Parathyroid adenoma (tissue), 2 donors: ENCODE results near the gene COA8.

Source experiments
- H2AFZ ChIP-seq: fragments of 300-600 bp; sonication (generic); one replicate; pipeline ENCODE4 v1.7.0; 2017; ENCODE audit warnings: antibody characterized with exemption, mild to moderate bottlenecking
- H3K27ac ChIP-seq: fragments of 300-600 bp; sonication (generic); one replicate; pipeline ENCODE4 v1.7.0; 2017
- H3K27me3 ChIP-seq: fragments of 300-600 bp; sonication (generic); one replicate; pipeline ENCODE4 v1.7.0; 2017; ENCODE audit warnings: low read length; ENCODE audit not compliant: control insufficient read depth, insufficient read depth
- H3K36me3 ChIP-seq: fragments of 300-600 bp; sonication (generic); one replicate; pipeline ENCODE4 v1.7.0; 2017; ENCODE audit warnings: low read length; ENCODE audit not compliant: control insufficient read depth, insufficient read depth
- H3K4me1 ChIP-seq: fragments of 300-600 bp; sonication (generic); one replicate; pipeline ENCODE4 v1.7.0; 2017; ENCODE audit warnings: control low read depth
- H3K4me2 ChIP-seq: fragments of 300-600 bp; sonication (generic); one replicate; pipeline ENCODE4 v1.7.0; 2017; ENCODE audit warnings: low read length
- H3K4me3 ChIP-seq: fragments of 300-600 bp; sonication (generic); one replicate; pipeline ENCODE4 v1.7.0; 2017; ENCODE audit warnings: low read depth, low read length
- H3K79me2 ChIP-seq: fragments of 300-600 bp; sonication (generic); one replicate; pipeline ENCODE4 v1.7.0; 2017; ENCODE audit warnings: control low read depth
- H3K9ac ChIP-seq: fragments of 300-600 bp; sonication (generic); one replicate; pipeline ENCODE4 v1.7.0; 2017; ENCODE audit warnings: mild to moderate bottlenecking
- H3K9me3 ChIP-seq: fragments of 300-600 bp; sonication (generic); one replicate; pipeline ENCODE4 v1.7.0; 2017; ENCODE audit warnings: low read length; ENCODE audit not compliant: control insufficient read depth
- TF ChIP-seq, protein P1 (sequence below): fragments of 300-600 bp; sonication (generic); IDR thresholded peaks from one replicate; pipeline ENCODE4 v1.7.0; 2017; ENCODE audit warnings: antibody characterized with exemption, mild to moderate bottlenecking
- donor health status: primary hyperparathyroidism.

The COA8 gene, protein sequence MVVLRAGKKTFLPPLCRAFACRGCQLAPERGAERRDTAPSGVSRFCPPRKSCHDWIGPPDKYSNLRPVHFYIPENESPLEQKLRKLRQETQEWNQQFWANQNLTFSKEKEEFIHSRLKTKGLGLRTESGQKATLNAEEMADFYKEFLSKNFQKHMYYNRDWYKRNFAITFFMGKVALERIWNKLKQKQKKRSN

DNA sequence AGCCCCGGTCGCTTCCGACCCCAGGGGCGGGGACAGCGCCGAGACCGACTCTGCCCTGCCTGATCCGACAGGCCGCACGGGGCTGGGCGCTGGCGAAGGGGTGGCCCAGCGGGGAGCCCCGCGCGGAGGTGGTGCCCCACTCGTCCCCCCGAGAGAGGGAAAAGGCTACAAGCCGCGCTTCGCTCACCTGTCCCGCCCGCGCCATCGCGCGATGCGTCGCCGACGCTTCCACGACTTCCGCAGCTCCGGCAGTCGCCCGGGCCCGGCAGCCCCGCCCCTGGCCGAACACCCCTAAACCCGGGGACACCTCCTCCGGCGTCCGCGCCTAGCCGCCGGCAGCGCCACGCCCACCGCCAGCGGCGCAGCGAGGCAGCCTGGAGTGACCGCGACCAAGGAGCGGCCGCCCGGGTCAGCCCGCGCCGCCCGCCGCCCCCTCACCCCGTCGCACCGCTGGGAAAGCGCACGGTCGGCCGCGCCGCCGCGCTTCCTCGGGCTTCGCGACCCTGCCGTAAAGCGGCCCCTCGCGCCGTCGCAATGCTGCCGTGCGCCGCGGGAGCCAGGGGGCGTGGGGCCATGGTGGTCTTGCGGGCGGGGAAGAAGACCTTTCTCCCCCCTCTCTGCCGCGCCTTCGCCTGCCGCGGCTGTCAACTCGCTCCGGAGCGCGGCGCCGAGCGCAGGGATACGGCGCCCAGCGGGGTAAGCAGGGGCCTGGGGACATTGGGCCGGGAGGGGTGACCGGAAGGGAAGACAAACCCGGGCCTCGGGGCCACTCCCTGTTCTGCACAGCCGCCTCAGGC lies at the start of gene COA8, which contains the start of gene BAG5:
Gene COA8 (plus strand): TSS at position 532 of the 797 bp plus-strand sequence. CDS start 42 bp downstream, at position 574.
Gene BAG5 (minus strand): TSS at position 229 of the 797 bp plus-strand sequence. CDS start 1,493 bp downstream, outside the sequence.
- H3K4me1 ChIP-seq, result peaks cover 13% of the 10 kb centered on the region
- TF ChIP-seq, protein P1, sequence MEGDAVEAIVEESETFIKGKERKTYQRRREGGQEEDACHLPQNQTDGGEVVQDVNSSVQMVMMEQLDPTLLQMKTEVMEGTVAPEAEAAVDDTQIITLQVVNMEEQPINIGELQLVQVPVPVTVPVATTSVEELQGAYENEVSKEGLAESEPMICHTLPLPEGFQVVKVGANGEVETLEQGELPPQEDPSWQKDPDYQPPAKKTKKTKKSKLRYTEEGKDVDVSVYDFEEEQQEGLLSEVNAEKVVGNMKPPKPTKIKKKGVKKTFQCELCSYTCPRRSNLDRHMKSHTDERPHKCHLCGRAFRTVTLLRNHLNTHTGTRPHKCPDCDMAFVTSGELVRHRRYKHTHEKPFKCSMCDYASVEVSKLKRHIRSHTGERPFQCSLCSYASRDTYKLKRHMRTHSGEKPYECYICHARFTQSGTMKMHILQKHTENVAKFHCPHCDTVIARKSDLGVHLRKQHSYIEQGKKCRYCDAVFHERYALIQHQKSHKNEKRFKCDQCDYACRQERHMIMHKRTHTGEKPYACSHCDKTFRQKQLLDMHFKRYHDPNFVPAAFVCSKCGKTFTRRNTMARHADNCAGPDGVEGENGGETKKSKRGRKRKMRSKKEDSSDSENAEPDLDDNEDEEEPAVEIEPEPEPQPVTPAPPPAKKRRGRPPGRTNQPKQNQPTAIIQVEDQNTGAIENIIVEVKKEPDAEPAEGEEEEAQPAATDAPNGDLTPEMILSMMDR, result peak; percentile 8

DNA sequence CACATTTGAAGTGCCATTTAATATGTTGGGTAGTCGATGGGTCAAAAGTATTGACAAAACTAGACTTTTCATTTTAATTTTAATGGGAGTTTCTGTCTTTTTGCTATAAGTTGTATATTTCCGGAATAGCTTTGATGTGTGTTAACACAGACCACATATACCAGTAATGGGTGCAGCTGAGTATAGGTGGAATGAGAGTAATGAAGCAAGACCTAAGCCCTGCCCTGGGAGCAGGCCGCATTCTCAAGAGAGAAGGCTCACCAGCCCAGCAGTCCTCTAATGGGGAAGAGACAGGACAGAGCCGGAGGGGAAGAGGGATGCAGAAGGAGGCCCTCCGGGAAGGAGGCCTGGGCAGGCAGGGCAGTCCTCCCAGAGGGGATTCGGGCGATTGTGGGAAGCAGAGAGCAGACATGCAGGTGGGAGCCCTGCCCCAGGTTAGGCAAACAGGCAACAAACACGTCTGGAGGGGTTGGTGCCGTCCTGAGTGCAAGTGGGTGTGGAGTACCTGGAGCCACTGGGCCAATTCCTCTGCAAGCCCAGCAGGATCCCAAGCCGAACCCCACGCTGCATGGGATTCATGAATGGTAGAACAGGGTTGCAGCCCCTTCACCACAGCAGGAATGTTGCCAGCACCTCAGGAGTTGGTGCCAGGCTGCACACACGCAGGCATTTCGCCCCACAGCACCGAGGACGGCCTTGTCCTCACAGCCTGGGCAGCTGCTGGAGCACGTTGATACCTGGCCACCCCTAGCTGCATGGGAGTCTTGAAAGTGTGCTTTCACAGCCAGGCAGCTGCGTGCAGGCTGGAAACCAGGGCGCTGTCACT lies 48.0 kb upstream of the COA8 start:
- TF ChIP-seq, protein P1, result no peak
- Histone ChIP-seq H3K27me3 (no peaks in the 10 kb centered on the region), H3K9ac (no peak overlapping the region), H3K4me2 (no peak overlapping the region), H3K9me3 (no peaks in the 10 kb centered on the region), H3K79me2 (no peaks in the 10 kb centered on the region), H3K36me3 (no peaks in the 10 kb centered on the region), H2AFZ (no peak overlapping the region), H3K27ac (no peak overlapping the region), H3K4me1 (peaks cover 30% of the 10 kb centered on the region), H3K4me3 (no peak overlapping the region)

More for the DNA sequence above, at the start of gene COA8, which contains the start of gene BAG5:
- Histone ChIP-seq H3K79me2 (peaks cover 81% of the 10 kb centered on the region), H3K9me3 (no peaks in the 10 kb centered on the region), H3K4me2 (peak within 1 kb of the TSS; percentile 88), H3K36me3 (no peaks in the 10 kb centered on the region), H2AFZ (peak within 1 kb of the TSS; percentile 93), H3K4me3 (peak within 1 kb of the TSS; percentile 95), H3K27me3 (no peaks in the 10 kb centered on the region), H3K27ac (peak within 1 kb of the TSS; percentile 88), H3K9ac (peak within 1 kb of the TSS; percentile 87)

DNA sequence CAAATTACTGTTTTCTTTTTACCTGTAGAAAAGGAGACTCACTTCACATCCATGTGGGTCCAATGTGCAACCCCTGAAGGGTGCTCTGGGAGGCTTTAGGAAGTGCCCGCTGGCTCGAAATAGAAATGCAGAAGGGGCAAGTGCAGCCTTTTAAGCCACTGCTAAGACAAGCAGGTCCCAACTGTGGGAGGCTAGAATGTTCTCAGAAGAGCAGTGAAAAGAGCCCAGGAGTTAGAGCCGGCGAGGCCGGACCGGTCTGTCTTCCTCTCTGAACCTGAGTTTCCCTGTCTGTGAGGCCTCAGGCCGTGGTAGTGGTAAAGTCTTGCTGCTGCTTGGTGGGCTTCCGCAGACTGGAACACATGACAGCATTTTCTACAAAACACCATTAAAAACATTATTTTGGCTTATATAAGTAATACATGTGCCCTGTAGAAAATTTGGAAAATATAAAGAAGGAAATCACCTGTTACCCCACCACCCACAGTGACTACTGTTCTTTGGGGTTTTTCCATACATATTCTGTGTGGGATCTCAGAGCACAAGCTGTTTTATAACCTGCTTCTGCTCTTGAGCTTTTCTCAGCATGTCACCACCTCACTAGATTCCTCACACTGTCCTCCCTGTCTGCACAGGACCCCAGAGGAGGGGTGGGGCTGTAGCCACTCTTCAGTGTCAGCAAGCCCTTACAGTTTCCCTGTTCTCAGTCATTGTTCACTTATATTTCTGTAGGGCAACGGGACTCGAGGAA lies 46.2 kb upstream of the COA8 start:
- no peak overlapping the region for H3K4me3 ChIP-seq
- H2AFZ ChIP-seq, result no peak overlapping the region
- TF ChIP-seq, protein P1, result no peak
- no peaks in the 10 kb centered on the region for H3K9me3 ChIP-seq
- H3K27ac ChIP-seq, result no peak overlapping the region
- peaks cover 36% of the 10 kb centered on the region for H3K4me1 ChIP-seq
- no peaks in the 10 kb centered on the region for H3K27me3 ChIP-seq
- H3K9ac ChIP-seq, result no peak overlapping the region
- H3K4me2 ChIP-seq, result no peak overlapping the region
- H3K79me2 ChIP-seq, result no peaks in the 10 kb centered on the region
- H3K36me3 ChIP-seq, result no peaks in the 10 kb centered on the region

DNA sequence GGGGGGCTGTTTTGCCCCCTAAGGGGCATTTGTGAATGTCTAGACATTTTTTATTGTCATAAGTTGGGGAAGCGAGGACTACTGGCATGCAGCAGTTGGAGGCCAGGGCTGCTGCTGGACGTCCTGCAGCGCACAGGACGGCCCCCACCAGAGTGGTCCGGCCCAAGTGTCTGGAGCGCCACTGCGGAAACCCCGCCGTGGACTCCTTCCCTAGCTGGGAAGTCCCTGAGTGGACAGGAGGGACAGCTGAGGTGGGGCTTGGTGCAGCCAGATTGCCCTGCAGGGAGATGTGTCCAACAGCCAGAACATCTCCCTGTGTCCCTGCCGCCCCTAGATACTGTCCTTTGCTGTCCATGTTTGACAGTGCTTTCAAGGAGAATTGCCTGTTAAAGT lies 45.6 kb upstream of the COA8 start:
- Histone ChIP-seq H3K9ac (no peak overlapping the region), H3K4me1 (peaks cover 36% of the 10 kb centered on the region), H3K9me3 (no peaks in the 10 kb centered on the region), H2AFZ (no peak overlapping the region), H3K4me3 (no peak overlapping the region), H3K36me3 (no peaks in the 10 kb centered on the region), H3K4me2 (no peak overlapping the region), H3K27ac (no peak overlapping the region), H3K27me3 (no peaks in the 10 kb centered on the region), H3K79me2 (no peaks in the 10 kb centered on the region)
- TF ChIP-seq, protein P1, result no peak
